Liver (tissue), 9 donors: ENCODE data around the gene BCAR3. TPM values are rescaled to one million over a fixed set of nuclear protein-coding genes. Genes with fewer than 3 reads are reported as not detected.

Source experiments
- DNase-seq: peaks from one replicate; pipeline ENCODE4 v3.0.0-alpha.2; 2017; ENCODE audit warnings: low spot score
- H3K27ac ChIP-seq, 2 donors: one replicate each; pipeline ENCODE4 v1.7.0; 2013; ENCODE audit warnings: inconsistent platforms in 2 of 2, low read length in 2 of 2, control low read depth in 1 of 2, low read depth in 1 of 2, mild to moderate bottlenecking in 1 of 2
- H3K27me3 ChIP-seq, 4 donors: one replicate each; pipeline versions ENCODE4 v1.6.1 to v1.7.0; 2013; ENCODE audit warnings: low read length in 3 of 4, inconsistent platforms in 1 of 4, mild to moderate bottlenecking in 1 of 4, moderate library complexity in 1 of 4; ENCODE audit not compliant: control insufficient read depth in 4 of 4, insufficient read depth in 4 of 4
- H3K36me3 ChIP-seq, 4 donors: one replicate each; pipeline versions ENCODE4 v1.6.1 to v1.7.0; 2013; ENCODE audit warnings: low read length in 3 of 4, mild to moderate bottlenecking in 3 of 4, low read depth in 1 of 4, moderate library complexity in 1 of 4; ENCODE audit not compliant: control insufficient read depth in 4 of 4, insufficient read depth in 3 of 4
- H3K4me1 ChIP-seq, 4 donors: one replicate each; pipeline versions ENCODE4 v1.6.1 to v1.7.0; 2013; ENCODE audit warnings: low read length in 3 of 4, mild to moderate bottlenecking in 3 of 4, moderate library complexity in 1 of 4; ENCODE audit not compliant: control insufficient read depth in 4 of 4, insufficient read depth in 4 of 4
- H3K4me3 ChIP-seq, 3 donors: one replicate each; pipeline versions ENCODE4 v1.6.1 to v1.7.0; 2013; ENCODE audit warnings: low read length in 3 of 3, control low read depth in 1 of 3, low read depth in 1 of 3, mild to moderate bottlenecking in 1 of 3
- H3K9ac ChIP-seq, 2 donors: one replicate each; pipeline ENCODE4 v1.7.0; 2013; ENCODE audit warnings: low read length in 2 of 2, mild to moderate bottlenecking in 2 of 2, moderate library complexity in 2 of 2, control low read depth in 1 of 2, low read depth in 1 of 2
- H3K9me3 ChIP-seq, 4 donors: one replicate each; pipeline versions ENCODE4 v1.6.1 to v1.7.0; 2013; ENCODE audit warnings: low read length in 3 of 4; ENCODE audit not compliant: control insufficient read depth in 4 of 4
- EGR1 ChIP-seq, 2 donors: IDR thresholded peaks; 2 replicates each; pipeline ENCODE4 v1.6.1; 2016 to 2018; ENCODE audit warnings: antibody characterized with exemption in 2 of 2, low read depth in 2 of 2
- FOXA1 ChIP-seq: IDR thresholded peaks from 2 replicates; pipeline ENCODE4 v1.6.1; 2016; ENCODE audit warnings: antibody characterized with exemption
- FOXA2 ChIP-seq: IDR thresholded peaks from 2 replicates; pipeline ENCODE4 v1.6.1; 2016; ENCODE audit warnings: antibody characterized with exemption
- GABPA ChIP-seq, 2 donors: IDR thresholded peaks in 1 of 2; conservative IDR thresholded peaks in 1 of 2; 2 replicates each; pipeline ENCODE4 v1.6.1; 2016; ENCODE audit warnings: antibody characterized with exemption in 2 of 2, mild to moderate bottlenecking in 1 of 2, moderate library complexity in 1 of 2
- HNF4A ChIP-seq, 2 donors: conservative IDR thresholded peaks; 2 replicates each; pipeline ENCODE4 v1.6.1; 2016; ENCODE audit warnings: antibody characterized with exemption in 2 of 2, mild to moderate bottlenecking in 2 of 2
- HNF4G ChIP-seq: IDR thresholded peaks from 2 replicates; pipeline ENCODE4 v1.6.1; 2016; ENCODE audit warnings: antibody characterized with exemption
- JUND ChIP-seq, 2 donors: IDR thresholded peaks; 2 replicates each; pipeline ENCODE4 v1.6.1; 2016; ENCODE audit warnings: antibody characterized with exemption in 2 of 2
- NR2F2 ChIP-seq: IDR thresholded peaks from 2 replicates; pipeline ENCODE4 v1.6.1; 2016; ENCODE audit warnings: antibody characterized with exemption
- RAD21 ChIP-seq, 2 donors: IDR thresholded peaks; 2 replicates each; pipeline ENCODE4 v1.6.1; 2016; ENCODE audit warnings: antibody characterized with exemption in 2 of 2, mild to moderate bottlenecking in 2 of 2
- RXRA ChIP-seq, 2 donors: IDR thresholded peaks; 2 replicates each; pipeline ENCODE4 v1.6.1; 2017 to 2018; ENCODE audit warnings: antibody characterized with exemption in 2 of 2, mild to moderate bottlenecking in 1 of 2
- SP1 ChIP-seq: IDR thresholded peaks from 2 replicates; pipeline ENCODE4 v1.6.1; 2018; ENCODE audit warnings: antibody characterized with exemption, mild to moderate bottlenecking
- TAF1 ChIP-seq: conservative IDR thresholded peaks from 2 replicates; pipeline ENCODE4 v1.6.1; 2016; ENCODE audit warnings: antibody characterized with exemption, mild to moderate bottlenecking
- YY1 ChIP-seq: IDR thresholded peaks from 2 replicates; pipeline ENCODE4 v1.6.1; 2016; ENCODE audit warnings: antibody characterized with exemption, mild to moderate bottlenecking
- WGBS: extraction: QIAGEN DNeasy Blood & Tissue Kit; methylation state at CpG from one replicate; pipeline ENCODE4 v1.1.7; 2013; 5-methylcytosine and 5-hydroxymethylcytosine counted together
- polyA plus RNA-seq, 2 donors: library from polyadenylated mRNA; stranded (reverse) in 1 of 2; unstranded in 1 of 2; fragments of 200-250 nt in 1 of 2; fragments of >200 nt in 1 of 2; fragmentation: Nextera tagmentation in 1 of 2; extraction: Ambion mirVana in 1 of 2; gene quantifications; one replicate each; pipeline versions ENCODE4 v1.2.1 to v1.2.3, GENCODE V29; 2013 to 2015
- total RNA-seq, 2 donors: library from RNA; depleted of rRNA; stranded (reverse); fragments of >200 nt; gene quantifications; one replicate each; pipeline ENCODE4 v1.2.3, GENCODE V29; 2014
- TF ChIP-seq, protein P1 (sequence below): IDR thresholded peaks from 2 replicates; pipeline ENCODE4 v1.6.1; 2016; ENCODE audit warnings: antibody characterized with exemption
- TF ChIP-seq, protein P2 (sequence below): fragments of 150-350 bp; IDR thresholded peaks from 2 replicates; pipeline ENCODE4 v1.5.1; 2017; ENCODE audit warnings: improper control_type of control experiment, low read depth, low read length; ENCODE audit not compliant: missing input control
- TF ChIP-seq, protein P3 (sequence below): IDR thresholded peaks from 2 replicates; pipeline ENCODE4 v1.6.1; 2016; ENCODE audit warnings: antibody characterized with exemption
- TF ChIP-seq, protein P4 (sequence below): IDR thresholded peaks from 2 replicates; pipeline ENCODE4 v1.6.1; 2016; ENCODE audit warnings: antibody characterized with exemption, mild to moderate bottlenecking
- TF ChIP-seq, protein P5 (sequence below): IDR thresholded peaks from 2 replicates; pipeline ENCODE4 v1.6.1; 2016; ENCODE audit warnings: antibody characterized with exemption
- donor health status: healthy.
- donor health status: healthy.
- donor health status: healthy.
- donor health status: healthy.
- donor health status: healthy.

The BCAR3 gene
- total and polyA plus RNA-seq, 4 donors: 2.8 to 10.3 (median 7.7) TPM

DNA sequence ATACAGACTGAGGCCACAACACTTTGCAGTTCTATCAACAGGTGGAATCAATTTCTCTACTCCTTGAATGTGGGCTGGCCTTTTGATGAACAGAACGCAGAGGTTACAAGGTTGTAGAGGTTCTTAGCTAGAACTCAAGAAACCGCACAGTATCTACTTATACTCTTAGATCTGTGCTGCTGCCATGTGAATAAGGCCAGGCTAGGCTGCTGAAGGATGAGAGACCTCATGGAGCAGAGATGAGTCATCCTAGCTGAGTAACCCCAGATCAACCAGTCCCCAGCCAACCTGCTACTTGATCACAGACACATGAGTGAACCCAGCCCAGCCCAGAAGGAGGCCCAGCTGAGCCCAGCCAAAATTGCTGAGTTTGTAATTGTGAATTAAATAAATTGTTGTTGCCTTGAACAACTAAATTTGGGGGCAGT is 35.3 kb upstream of the BCAR3 start:
- WGBS: 98% methylated on average over 2 of the region's 2 CpGs
- DNase-seq: no peak
- no peak for TF ChIP-seq JUND (IDR thresholded peaks at IDR 0.05)
- TF ChIP-seq FOXA1: no peak
- TF ChIP-seq RAD21 (IDR thresholded peaks at IDR 0.05): no peak
- TF ChIP-seq HNF4A (conservative IDR thresholded peaks at IDR 0.05): no peak
- TF ChIP-seq, protein P1, sequence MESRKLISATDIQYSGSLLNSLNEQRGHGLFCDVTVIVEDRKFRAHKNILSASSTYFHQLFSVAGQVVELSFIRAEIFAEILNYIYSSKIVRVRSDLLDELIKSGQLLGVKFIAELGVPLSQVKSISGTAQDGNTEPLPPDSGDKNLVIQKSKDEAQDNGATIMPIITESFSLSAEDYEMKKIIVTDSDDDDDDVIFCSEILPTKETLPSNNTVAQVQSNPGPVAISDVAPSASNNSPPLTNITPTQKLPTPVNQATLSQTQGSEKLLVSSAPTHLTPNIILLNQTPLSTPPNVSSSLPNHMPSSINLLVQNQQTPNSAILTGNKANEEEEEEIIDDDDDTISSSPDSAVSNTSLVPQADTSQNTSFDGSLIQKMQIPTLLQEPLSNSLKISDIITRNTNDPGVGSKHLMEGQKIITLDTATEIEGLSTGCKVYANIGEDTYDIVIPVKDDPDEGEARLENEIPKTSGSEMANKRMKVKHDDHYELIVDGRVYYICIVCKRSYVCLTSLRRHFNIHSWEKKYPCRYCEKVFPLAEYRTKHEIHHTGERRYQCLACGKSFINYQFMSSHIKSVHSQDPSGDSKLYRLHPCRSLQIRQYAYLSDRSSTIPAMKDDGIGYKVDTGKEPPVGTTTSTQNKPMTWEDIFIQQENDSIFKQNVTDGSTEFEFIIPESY: no peak
- TF ChIP-seq HNF4G: no peak
- no peak for TF ChIP-seq RXRA (IDR thresholded peaks at IDR 0.05)
- TF ChIP-seq, protein P2, sequence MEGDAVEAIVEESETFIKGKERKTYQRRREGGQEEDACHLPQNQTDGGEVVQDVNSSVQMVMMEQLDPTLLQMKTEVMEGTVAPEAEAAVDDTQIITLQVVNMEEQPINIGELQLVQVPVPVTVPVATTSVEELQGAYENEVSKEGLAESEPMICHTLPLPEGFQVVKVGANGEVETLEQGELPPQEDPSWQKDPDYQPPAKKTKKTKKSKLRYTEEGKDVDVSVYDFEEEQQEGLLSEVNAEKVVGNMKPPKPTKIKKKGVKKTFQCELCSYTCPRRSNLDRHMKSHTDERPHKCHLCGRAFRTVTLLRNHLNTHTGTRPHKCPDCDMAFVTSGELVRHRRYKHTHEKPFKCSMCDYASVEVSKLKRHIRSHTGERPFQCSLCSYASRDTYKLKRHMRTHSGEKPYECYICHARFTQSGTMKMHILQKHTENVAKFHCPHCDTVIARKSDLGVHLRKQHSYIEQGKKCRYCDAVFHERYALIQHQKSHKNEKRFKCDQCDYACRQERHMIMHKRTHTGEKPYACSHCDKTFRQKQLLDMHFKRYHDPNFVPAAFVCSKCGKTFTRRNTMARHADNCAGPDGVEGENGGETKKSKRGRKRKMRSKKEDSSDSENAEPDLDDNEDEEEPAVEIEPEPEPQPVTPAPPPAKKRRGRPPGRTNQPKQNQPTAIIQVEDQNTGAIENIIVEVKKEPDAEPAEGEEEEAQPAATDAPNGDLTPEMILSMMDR: no peak
- no peak for TF ChIP-seq FOXA2
- TF ChIP-seq, protein P3, sequence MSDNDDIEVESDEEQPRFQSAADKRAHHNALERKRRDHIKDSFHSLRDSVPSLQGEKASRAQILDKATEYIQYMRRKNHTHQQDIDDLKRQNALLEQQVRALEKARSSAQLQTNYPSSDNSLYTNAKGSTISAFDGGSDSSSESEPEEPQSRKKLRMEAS: no peak
- no peak for TF ChIP-seq YY1
- TF ChIP-seq EGR1 (IDR thresholded peaks at IDR 0.05; ENCODE audit: low read depth in 2 of 2): no peak
- no peak for TF ChIP-seq NR2F2
- TF ChIP-seq SP1: no peak
- TF ChIP-seq, protein P4, sequence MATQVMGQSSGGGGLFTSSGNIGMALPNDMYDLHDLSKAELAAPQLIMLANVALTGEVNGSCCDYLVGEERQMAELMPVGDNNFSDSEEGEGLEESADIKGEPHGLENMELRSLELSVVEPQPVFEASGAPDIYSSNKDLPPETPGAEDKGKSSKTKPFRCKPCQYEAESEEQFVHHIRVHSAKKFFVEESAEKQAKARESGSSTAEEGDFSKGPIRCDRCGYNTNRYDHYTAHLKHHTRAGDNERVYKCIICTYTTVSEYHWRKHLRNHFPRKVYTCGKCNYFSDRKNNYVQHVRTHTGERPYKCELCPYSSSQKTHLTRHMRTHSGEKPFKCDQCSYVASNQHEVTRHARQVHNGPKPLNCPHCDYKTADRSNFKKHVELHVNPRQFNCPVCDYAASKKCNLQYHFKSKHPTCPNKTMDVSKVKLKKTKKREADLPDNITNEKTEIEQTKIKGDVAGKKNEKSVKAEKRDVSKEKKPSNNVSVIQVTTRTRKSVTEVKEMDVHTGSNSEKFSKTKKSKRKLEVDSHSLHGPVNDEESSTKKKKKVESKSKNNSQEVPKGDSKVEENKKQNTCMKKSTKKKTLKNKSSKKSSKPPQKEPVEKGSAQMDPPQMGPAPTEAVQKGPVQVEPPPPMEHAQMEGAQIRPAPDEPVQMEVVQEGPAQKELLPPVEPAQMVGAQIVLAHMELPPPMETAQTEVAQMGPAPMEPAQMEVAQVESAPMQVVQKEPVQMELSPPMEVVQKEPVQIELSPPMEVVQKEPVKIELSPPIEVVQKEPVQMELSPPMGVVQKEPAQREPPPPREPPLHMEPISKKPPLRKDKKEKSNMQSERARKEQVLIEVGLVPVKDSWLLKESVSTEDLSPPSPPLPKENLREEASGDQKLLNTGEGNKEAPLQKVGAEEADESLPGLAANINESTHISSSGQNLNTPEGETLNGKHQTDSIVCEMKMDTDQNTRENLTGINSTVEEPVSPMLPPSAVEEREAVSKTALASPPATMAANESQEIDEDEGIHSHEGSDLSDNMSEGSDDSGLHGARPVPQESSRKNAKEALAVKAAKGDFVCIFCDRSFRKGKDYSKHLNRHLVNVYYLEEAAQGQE: no peak
- TF ChIP-seq, protein P5, sequence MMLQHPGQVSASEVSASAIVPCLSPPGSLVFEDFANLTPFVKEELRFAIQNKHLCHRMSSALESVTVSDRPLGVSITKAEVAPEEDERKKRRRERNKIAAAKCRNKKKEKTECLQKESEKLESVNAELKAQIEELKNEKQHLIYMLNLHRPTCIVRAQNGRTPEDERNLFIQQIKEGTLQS: no peak
- no peak for TF ChIP-seq TAF1
- no peak for TF ChIP-seq GABPA (IDR thresholded peaks at IDR 0.05 in 1 of 2, conservative IDR thresholded peaks at IDR 0.05 in 1 of 2)
- Histone ChIP-seq H3K4me3 (no peak overlapping the region), H3K9ac (no peak overlapping the region), H3K9me3 (no peaks in the 10 kb centered on the region), H3K36me3 (no peaks in the 10 kb centered on the region), H3K4me1 (peaks cover 0 to 1% (median 0%) of the 10 kb centered on the region in 4 donors), H3K27me3 (no peaks in the 10 kb centered on the region), H3K27ac (no peak overlapping the region)
